ENCODE data around the gene ASCL2.

DNA sequence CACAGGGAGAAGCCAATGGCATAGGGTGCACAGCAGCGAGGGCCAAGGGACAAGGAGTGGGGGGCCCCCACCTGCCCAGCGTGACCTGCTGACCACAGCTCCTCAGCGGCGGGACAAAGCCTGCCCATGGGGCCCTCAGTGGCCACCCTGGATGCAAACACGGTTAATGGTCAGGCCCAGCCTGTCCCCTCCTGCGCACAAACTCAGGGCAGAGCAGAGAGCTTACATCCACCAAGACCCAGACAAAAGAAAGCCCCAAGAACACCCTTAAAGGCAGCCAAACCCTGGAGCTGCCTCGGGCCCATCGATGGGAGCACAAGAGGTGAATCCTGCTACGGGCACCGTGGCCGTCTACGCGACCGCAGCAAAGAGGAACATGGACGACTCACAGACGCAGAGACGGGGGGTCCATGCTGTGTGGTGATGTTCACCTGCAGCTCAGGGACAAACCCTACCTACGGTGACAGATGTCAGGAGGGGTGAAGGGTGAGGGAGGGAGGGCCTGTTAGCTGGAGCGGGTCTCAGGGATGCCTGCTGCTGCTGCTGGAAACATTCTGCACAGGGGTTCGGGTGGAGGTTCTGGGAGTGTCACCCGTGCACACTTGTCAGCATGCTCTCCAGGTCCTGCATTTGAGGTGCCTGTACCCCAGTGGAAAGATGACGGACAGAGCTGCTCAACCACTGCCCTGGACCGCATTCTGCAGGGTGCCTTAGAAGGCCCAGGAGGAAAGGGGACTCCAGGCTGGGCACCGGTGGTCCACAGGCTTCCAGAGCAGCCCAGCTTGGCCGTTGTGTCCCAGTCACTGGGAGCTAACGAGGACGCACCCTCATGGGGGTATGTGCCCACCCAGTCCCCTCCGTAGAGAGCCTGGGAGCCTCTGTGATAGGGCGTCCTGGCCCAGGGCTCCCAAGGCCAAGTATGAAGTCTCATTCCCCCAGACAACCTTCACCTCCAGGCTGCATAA is 11.6 kb downstream of the ASCL2 start:
- TF ChIP-seq, protein P1, sequence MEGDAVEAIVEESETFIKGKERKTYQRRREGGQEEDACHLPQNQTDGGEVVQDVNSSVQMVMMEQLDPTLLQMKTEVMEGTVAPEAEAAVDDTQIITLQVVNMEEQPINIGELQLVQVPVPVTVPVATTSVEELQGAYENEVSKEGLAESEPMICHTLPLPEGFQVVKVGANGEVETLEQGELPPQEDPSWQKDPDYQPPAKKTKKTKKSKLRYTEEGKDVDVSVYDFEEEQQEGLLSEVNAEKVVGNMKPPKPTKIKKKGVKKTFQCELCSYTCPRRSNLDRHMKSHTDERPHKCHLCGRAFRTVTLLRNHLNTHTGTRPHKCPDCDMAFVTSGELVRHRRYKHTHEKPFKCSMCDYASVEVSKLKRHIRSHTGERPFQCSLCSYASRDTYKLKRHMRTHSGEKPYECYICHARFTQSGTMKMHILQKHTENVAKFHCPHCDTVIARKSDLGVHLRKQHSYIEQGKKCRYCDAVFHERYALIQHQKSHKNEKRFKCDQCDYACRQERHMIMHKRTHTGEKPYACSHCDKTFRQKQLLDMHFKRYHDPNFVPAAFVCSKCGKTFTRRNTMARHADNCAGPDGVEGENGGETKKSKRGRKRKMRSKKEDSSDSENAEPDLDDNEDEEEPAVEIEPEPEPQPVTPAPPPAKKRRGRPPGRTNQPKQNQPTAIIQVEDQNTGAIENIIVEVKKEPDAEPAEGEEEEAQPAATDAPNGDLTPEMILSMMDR (conservative IDR thresholded peaks at IDR 0.05; ENCODE audit: low read length), result no peak
- no peak for TF ChIP-seq EZH2phosphoT487 (IDR thresholded peaks at IDR 0.05; ENCODE audit: borderline replicate concordance, low read depth, low read length)
